ENCODE measurements around the gene CD248.
"Not testable (repeated sequence)": the region's sequence is repeated elsewhere in the genome, so short reads cannot be mapped to it uniquely, and the experiment has no call there.

CD248 gene

DNA sequence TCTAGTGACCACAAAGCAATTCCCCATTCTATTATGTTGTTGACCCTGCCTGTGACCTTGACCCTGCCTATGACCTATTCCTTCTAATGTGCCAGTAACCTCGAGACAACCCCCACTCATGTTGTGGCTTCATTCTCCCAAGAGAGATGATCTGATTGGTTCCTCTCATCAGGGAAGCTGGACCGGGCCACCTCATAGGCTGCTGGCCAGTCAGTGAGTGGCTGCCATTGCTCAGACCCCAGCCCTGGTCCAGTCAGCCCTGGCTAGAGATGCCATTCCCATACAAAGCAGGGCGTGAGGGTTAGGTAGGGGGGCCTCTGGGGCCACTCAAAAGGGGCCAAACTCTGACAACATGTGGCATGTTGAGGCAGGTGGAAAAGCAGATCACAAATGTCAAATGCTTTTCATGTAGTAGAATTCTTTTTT is 42.8 kb upstream of the CD248 start (continued):
- TF ChIP-seq ZNF544 (tag by site-specific recombination; IDR thresholded peaks at IDR 0.05): no peak
- TF ChIP-seq ZNF510 (tag by site-specific recombination; IDR thresholded peaks at IDR 0.05; ENCODE audit: insufficient replicate concordance): no peak
- no peak for TF ChIP-seq ZXDB (tag by site-specific recombination; IDR thresholded peaks at IDR 0.05)
- no peak for TF ChIP-seq ZNF530 (tag by site-specific recombination; IDR thresholded peaks at IDR 0.05; ENCODE audit: low read depth)
- no peak for TF ChIP-seq ZNF776 (tag by site-specific recombination; IDR thresholded peaks at IDR 0.05; ENCODE audit: borderline replicate concordance)
- no peak for TF ChIP-seq ZNF324 (tag by site-specific recombination; IDR thresholded peaks at IDR 0.05)

DNA sequence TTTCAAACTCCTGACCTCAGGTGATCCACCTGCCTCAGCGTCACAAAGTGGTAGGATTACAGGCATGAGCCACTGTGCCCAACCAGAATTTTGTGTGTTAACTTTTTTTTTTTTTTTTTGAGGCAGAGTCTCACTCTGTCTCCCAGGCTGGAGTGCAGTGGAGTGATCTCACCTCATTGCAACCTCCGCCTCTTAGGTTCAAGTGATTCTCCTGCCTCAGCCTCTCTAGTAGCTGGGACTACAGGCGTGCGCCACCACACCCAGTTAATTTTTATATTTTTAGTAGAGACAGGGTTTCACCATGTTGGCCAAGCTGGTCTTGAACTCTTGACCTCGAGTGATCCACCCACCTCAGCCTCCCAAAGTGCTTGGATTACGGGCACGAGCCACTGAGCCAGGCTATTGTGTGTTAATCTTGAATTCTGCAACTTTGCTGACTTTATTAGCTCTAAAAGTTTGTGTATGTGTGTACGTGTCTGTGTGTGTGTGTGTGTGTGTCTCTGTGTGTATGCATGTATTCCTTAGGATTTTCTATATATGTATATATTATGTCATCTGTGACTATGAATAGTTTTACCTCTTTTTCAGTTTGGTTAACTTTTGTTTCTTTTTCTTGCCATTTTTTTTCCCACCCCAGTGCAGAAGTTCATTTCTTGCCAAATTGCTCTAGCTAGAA is 33.9 kb upstream of the CD248 start:
- H3K4me3 ChIP-seq (ENCODE audit: low read depth, low read length); H3K9me3 ChIP-seq (ENCODE audit: control insufficient read depth, insufficient read depth, low read depth, low read length); H3K4me1 ChIP-seq (ENCODE audit: control insufficient read depth, insufficient read depth, low read length); H3K36me3 ChIP-seq (ENCODE audit: control insufficient read depth in 2 of 2, insufficient read depth in 1 of 2, low read length in 2 of 2); H3K27ac ChIP-seq (ENCODE audit: extremely low read depth, low read depth, low read length): not testable (repeated sequence)
- CTCF ChIA-PET: interaction anchor here (1.2 to 3.1 kb wide), 2 partner anchors 13 to 39 kb away, joined by 4 to 24 read pairs; no protein-coding TSS in a partner anchor
- POLR2A ChIA-PET: interaction anchor here (0.6 kb wide), 1 partner anchor 463 kb away, joined by 5 read pairs; the partner anchor contains the start of gene FIBP

DNA sequence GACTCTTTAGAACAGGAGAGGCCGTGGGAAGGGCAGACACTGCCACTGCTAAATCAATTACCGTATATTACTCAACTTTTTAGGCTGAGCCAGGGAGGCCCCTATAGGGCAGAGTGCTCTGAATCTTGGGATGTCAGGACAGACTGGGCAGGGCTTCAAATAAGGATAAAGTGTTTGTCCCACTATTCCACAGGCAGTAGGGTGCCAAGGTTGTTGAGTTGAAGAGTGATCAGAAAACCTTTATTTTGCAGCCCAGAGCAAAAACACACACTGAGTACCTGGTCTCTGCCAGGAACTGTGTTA is 32.2 kb upstream of the CD248 start:
- TF ChIP-seq, protein P1, sequence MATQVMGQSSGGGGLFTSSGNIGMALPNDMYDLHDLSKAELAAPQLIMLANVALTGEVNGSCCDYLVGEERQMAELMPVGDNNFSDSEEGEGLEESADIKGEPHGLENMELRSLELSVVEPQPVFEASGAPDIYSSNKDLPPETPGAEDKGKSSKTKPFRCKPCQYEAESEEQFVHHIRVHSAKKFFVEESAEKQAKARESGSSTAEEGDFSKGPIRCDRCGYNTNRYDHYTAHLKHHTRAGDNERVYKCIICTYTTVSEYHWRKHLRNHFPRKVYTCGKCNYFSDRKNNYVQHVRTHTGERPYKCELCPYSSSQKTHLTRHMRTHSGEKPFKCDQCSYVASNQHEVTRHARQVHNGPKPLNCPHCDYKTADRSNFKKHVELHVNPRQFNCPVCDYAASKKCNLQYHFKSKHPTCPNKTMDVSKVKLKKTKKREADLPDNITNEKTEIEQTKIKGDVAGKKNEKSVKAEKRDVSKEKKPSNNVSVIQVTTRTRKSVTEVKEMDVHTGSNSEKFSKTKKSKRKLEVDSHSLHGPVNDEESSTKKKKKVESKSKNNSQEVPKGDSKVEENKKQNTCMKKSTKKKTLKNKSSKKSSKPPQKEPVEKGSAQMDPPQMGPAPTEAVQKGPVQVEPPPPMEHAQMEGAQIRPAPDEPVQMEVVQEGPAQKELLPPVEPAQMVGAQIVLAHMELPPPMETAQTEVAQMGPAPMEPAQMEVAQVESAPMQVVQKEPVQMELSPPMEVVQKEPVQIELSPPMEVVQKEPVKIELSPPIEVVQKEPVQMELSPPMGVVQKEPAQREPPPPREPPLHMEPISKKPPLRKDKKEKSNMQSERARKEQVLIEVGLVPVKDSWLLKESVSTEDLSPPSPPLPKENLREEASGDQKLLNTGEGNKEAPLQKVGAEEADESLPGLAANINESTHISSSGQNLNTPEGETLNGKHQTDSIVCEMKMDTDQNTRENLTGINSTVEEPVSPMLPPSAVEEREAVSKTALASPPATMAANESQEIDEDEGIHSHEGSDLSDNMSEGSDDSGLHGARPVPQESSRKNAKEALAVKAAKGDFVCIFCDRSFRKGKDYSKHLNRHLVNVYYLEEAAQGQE (tag by site-specific recombination; IDR thresholded peaks at IDR 0.05): no peak
- TF ChIP-seq ZFHX2 (tag by site-specific recombination; conservative IDR thresholded peaks at IDR 0.05): no peak
- TF ChIP-seq ZNF335 (tag by site-specific recombination; conservative IDR thresholded peaks at IDR 0.05): no peak
- TF ChIP-seq ZNF354C (tag by site-specific recombination; IDR thresholded peaks at IDR 0.05; ENCODE audit: borderline replicate concordance, low read depth): no peak
- TF ChIP-seq ZNF571 (tag by site-specific recombination; IDR thresholded peaks at IDR 0.05): no peak
- no peak for TF ChIP-seq ZNF837 (tag by site-specific recombination; IDR thresholded peaks at IDR 0.05)
- no peak for TF ChIP-seq ZNF530 (tag by site-specific recombination; IDR thresholded peaks at IDR 0.05; ENCODE audit: low read depth)
- TF ChIP-seq ZNF843 (tag by site-specific recombination; IDR thresholded peaks at IDR 0.05): no peak
- TF ChIP-seq ZBTB21 (tag by site-specific recombination; IDR thresholded peaks at IDR 0.05): no peak
- no peak for TF ChIP-seq PRDM1 (tag by site-specific recombination; IDR thresholded peaks at IDR 0.05)
- H3K27ac ChIP-seq (ENCODE audit: extremely low read depth, low read depth, low read length): no peak overlapping the region
- CTCF ChIA-PET: interaction anchor here (3.1 kb wide), 1 partner anchor 15 kb away, joined by 24 read pairs; no protein-coding TSS in a partner anchor

More for the DNA sequence above, 32.2 kb upstream of the CD248 start:
- POLR2A ChIA-PET: no interaction called here
- H3K36me3 ChIP-seq (ENCODE audit: control insufficient read depth in 2 of 2, insufficient read depth in 1 of 2, low read length in 2 of 2): peaks cover 0 to 2% of the 10 kb centered on the region in 2 experiments; a peak in 1 of 3 replicates
- no peak overlapping the region for H3K4me3 ChIP-seq (ENCODE audit: low read depth, low read length)
- H3K4me1 ChIP-seq (ENCODE audit: control insufficient read depth, insufficient read depth, low read length): no peaks in the 10 kb centered on the region
- no peaks in the 10 kb centered on the region for H3K9me3 ChIP-seq (ENCODE audit: control insufficient read depth, insufficient read depth, low read depth, low read length)
